ENCODE data around the gene CPED1. TPM values are rescaled to one million over a fixed set of nuclear protein-coding genes. Genes with fewer than 3 reads are reported as not detected.

The CPED1 gene
- total and polyA plus RNA-seq, 10 of the 15 experiments (the other 5 are each of a cell fraction or from before 2014, with no cell fraction given), result 0.01 to 0.77 (median 0.10) TPM; not detected in 1

DNA sequence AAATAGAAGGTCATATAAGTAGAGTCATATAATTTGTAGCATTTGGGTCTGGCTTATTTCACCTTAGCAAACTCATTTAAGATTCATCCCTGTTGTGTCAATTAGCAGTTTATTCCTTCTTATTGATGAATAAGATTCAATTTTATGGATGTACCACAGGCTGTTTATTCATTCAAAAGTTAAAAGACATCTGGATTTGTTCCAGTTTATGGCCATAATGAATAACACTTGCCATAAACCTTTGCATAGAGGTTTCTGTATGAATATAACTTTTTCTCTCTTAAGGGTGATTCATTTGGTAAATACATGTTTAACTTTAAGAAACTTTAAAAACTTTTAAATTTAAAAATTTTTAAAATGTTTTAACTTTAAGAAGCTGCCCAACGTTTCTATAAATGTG is 66.4 kb downstream of the CPED1 start:
- ATAC-seq, result peak; percentile 45; the same call in 1 of the 3 replicates
- 3% methylated on average over 1 of the region's 1 CpG for WGBS (ENCODE audit: insufficient coverage, insufficient replicate concordance, low lambda C conversion rate, missing lambda C conversion rate)
- SMC1A ChIA-PET (ENCODE audit: uncharacterized antibody, unreplicated experiment), result no interaction called here
- no peak overlapping the region for H3K27ac ChIP-seq (ENCODE audit: control insufficient read depth, insufficient read depth)
- H3K4me2 ChIP-seq (ENCODE audit: control insufficient read depth, insufficient read depth), result no peak overlapping the region
- CTCF ChIA-PET, result interaction anchor here (1.2 kb wide), 1 partner anchor 68 kb away, joined by 3 read pairs; no protein-coding TSS in a partner anchor
- H3K36me3 ChIP-seq (ENCODE audit: control insufficient read depth in 2 of 2, insufficient read depth in 2 of 2, low read length in 1 of 2), result no peaks in the 10 kb centered on the region
- in situ Hi-C loops (cut with MboI), result no loop called here
- intact Hi-C loops (cut with micrococcal nuclease; ENCODE audit: unreplicated experiment), result no loop called here
- H3K79me2 ChIP-seq (ENCODE audit: control insufficient read depth, insufficient read depth, low read length), result no peaks in the 10 kb centered on the region
- TF ChIP-seq TCF12 (IDR thresholded peaks at IDR 0.05; ENCODE audit: low read depth, low read length) (no peak), SIX5 (IDR thresholded peaks at IDR 0.05; ENCODE audit: low read depth, low read length, severe bottlenecking) (no peak), ATF3 (IDR thresholded peaks at IDR 0.05; ENCODE audit: borderline replicate concordance, extremely low read depth, low read depth, low read length) (no peak), MEF2B (IDR thresholded peaks at IDR 0.05; ENCODE audit: partially characterized antibody, poor library complexity, severe bottlenecking) (no peak), PML (IDR thresholded peaks at IDR 0.05; ENCODE audit: low read length) (no peak), NR2F1 (conservative IDR thresholded peaks at IDR 0.05) (no peak), ZNF384 (IDR thresholded peaks at IDR 0.05; ENCODE audit: borderline replicate concordance, low read depth, low read length) (no peak), SPI1 (IDR thresholded peaks at IDR 0.05; ENCODE audit: borderline replicate concordance, insufficient read depth, low read depth, low read length) (no peak), NFYA (IDR thresholded peaks at IDR 0.05; ENCODE audit: borderline replicate concordance, low read depth, low read length) (no peak), CBX3 (IDR thresholded peaks at IDR 0.05; ENCODE audit: borderline replicate concordance, low read depth) (no peak)
- H3K4me3 ChIP-seq, result no peak overlapping the region
- H3K4me1 ChIP-seq (ENCODE audit: control insufficient read depth, insufficient read depth, low read length), result no peaks in the 10 kb centered on the region
- H2AFZ ChIP-seq (ENCODE audit: control insufficient read depth, low read depth, low read length), result no peak overlapping the region
- no peak for DNase-seq (ENCODE audit: low read depth, low spot score)
- H4K20me1 ChIP-seq (ENCODE audit: control insufficient read depth, insufficient read depth), result no peaks in the 10 kb centered on the region
- BruUV-seq (replicated peaks), result no TSS peak
- POLR2A ChIA-PET, result no interaction called here
- H3K27me3 ChIP-seq (replicated peaks in 1 of 2; ENCODE audit: control insufficient read depth in 2 of 2, insufficient read depth in 2 of 2, low read length in 1 of 2), result no peaks in the 10 kb centered on the region
- RAD21 ChIA-PET (ENCODE audit: unreplicated experiment), result interaction anchor here (0.6 kb wide), 1 partner anchor 539 kb away, joined by 3 read pairs; no protein-coding TSS in a partner anchor
- no peak overlapping the region for H3K9ac ChIP-seq (ENCODE audit: control insufficient read depth, insufficient read depth, low read length)
- H3K9me3 ChIP-seq (replicated peaks; ENCODE audit: control insufficient read depth, insufficient read depth, low read length), result no peaks in the 10 kb centered on the region
- no peak for FAIRE-seq
